OCI-LY3 (cell line): ENCODE data around the gene KRT85.
A peak's percentile ranks its signal among the peaks of the same experiment; 100 is the strongest.

Source experiments
- H2AFZ ChIP-seq: fragments of 200-600, 300-600 bp; shearing (Covaris generic); 2 replicates; pipeline ENCODE4 v1.6.0; 2014; ENCODE audit warnings: antibody characterized with exemption, low read depth, low read length
- H3K27ac ChIP-seq: fragments of 200-600, 300-600 bp; sonication (generic); 2 replicates; pipeline ENCODE4 v1.5.1; 2014; ENCODE audit warnings: mild to moderate bottlenecking, low read length, moderate library complexity, mixed read lengths
- H3K27me3 ChIP-seq: fragments of 200-600, 300-600 bp; sonication (generic); 2 replicates; pipeline ENCODE4 v1.6.1; 2014; ENCODE audit warnings: low read depth, low read length, mixed read lengths
- H3K36me3 ChIP-seq: fragments of 200-600, 300-600 bp; sonication (generic); replicated peaks from 2 replicates; pipeline ENCODE3; 2014; ENCODE audit warnings: low read depth, low read length, mixed read lengths
- H3K4me1 ChIP-seq: fragments of 300-600, 200-600 bp; sonication (generic); 2 replicates; pipeline ENCODE4 v1.6.1; 2014; ENCODE audit warnings: low read length, mixed read lengths
- H3K4me2 ChIP-seq: fragments of 200-600, 300-600 bp; sonication (generic); 2 replicates; pipeline ENCODE4 v1.6.1; 2014; ENCODE audit warnings: low read length, mixed read lengths
- H3K4me3 ChIP-seq: fragments of 300-600, 200-600 bp; sonication (generic); 2 replicates; pipeline ENCODE4 v1.5.1; 2014; ENCODE audit warnings: antibody characterized with exemption, mild to moderate bottlenecking, low read length, moderate library complexity
- H3K79me2 ChIP-seq: fragments of 300-600, 200-600 bp; shearing (Covaris generic); 2 replicates; pipeline ENCODE4 v1.6.1; 2014; ENCODE audit warnings: mild to moderate bottlenecking, low read length, mixed read lengths
- H3K9ac ChIP-seq: fragments of 300-600, 200-600 bp; shearing (Covaris generic); 2 replicates; pipeline ENCODE4 v1.6.0; 2014; ENCODE audit warnings: mild to moderate bottlenecking, low read length, moderate library complexity
- H3K9me3 ChIP-seq: fragments of 200-600, 300-600 bp; shearing (Covaris generic); 2 replicates; pipeline ENCODE4 v1.6.1; 2014; ENCODE audit warnings: low read length, mixed read lengths; ENCODE audit not compliant: insufficient read depth
- H4K20me1 ChIP-seq: fragments of 200-600, 300-600 bp; sonication (generic); 2 replicates; pipeline ENCODE4 v1.6.1; 2016; ENCODE audit warnings: low read length, mixed read lengths; ENCODE audit not compliant: insufficient read depth
- EZH2phosphoT487 ChIP-seq: fragments of 200-600 bp; shearing (Covaris generic); IDR thresholded peaks from 2 replicates; pipeline ENCODE4 v1.6.1; 2018; ENCODE audit warnings: antibody characterized with exemption, mixed run types, low read depth
- TF ChIP-seq, protein P1 (sequence below): fragments of 200-600, 300-600 bp; sonication (generic); IDR thresholded peaks from 2 replicates; pipeline ENCODE4 v1.5.1; 2014; ENCODE audit warnings: antibody characterized with exemption, low read length, low read depth

Gene KRT85

DNA sequence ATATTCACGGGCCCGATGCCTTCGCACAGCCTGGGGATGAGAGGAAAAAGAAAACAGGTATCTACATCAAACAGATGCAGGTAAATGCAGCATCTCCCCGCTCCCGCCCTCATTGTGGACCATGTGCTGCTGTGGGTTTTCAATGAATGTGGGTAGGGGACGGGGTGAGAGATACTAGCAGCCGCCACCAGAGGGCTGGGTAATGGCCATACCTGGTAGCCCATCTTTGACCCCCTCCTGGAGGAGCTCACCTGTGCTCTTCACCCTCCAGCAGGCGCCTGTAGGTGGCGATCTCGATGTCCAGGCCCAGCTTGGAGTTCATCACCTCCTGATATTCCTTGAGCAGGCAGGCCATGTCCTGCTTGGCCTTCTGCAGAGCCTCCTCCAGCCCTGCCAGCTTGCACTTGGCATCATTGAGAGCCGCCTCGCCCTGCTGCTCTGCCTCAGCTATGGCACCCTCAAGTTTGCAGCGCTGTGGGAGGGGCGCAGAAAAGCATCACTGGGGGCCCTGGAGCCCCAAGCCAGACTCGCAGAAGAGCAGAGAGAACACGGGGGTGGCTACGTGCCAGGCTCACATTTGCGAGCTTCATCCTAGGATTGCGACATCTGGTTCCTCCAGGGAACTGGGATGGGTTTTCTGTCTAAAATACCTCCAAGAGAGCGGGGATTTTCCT, 28.6 kb upstream of the KRT85 start:
- Histone ChIP-seq H3K79me2 (no peaks in the 10 kb centered on the region), H3K9me3 (no peaks in the 10 kb centered on the region), H4K20me1 (no peaks in the 10 kb centered on the region), H3K27me3 (peaks cover 9% of the 10 kb centered on the region), H3K4me2 (no peak overlapping the region), H3K9ac (no peak overlapping the region), H3K4me1 (peaks cover 7% of the 10 kb centered on the region), H3K27ac (no peak overlapping the region), H2AFZ (no peak overlapping the region), H3K36me3 (no peaks in the 10 kb centered on the region), H3K4me3 (no peak overlapping the region)
- TF ChIP-seq, protein P1, sequence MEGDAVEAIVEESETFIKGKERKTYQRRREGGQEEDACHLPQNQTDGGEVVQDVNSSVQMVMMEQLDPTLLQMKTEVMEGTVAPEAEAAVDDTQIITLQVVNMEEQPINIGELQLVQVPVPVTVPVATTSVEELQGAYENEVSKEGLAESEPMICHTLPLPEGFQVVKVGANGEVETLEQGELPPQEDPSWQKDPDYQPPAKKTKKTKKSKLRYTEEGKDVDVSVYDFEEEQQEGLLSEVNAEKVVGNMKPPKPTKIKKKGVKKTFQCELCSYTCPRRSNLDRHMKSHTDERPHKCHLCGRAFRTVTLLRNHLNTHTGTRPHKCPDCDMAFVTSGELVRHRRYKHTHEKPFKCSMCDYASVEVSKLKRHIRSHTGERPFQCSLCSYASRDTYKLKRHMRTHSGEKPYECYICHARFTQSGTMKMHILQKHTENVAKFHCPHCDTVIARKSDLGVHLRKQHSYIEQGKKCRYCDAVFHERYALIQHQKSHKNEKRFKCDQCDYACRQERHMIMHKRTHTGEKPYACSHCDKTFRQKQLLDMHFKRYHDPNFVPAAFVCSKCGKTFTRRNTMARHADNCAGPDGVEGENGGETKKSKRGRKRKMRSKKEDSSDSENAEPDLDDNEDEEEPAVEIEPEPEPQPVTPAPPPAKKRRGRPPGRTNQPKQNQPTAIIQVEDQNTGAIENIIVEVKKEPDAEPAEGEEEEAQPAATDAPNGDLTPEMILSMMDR: peak; percentile 48
- no peak for TF ChIP-seq EZH2phosphoT487

- Histone ChIP-seq H3K27ac (no peak overlapping the region), H3K4me2 (no peak overlapping the region), H3K9me3 (no peaks in the 10 kb centered on the region), H3K27me3 (peaks cover 9% of the 10 kb centered on the region), H3K9ac (no peak overlapping the region), H3K36me3 (no peaks in the 10 kb centered on the region), H3K4me1 (peaks cover 7% of the 10 kb centered on the region), H3K79me2 (no peaks in the 10 kb centered on the region), H4K20me1 (no peaks in the 10 kb centered on the region), H2AFZ (no peak overlapping the region), H3K4me3 (no peak overlapping the region)
- TF ChIP-seq, protein P1: no peak
- no peak for TF ChIP-seq EZH2phosphoT487
Observed at GRCh38 chr12:52394836-52395405, 27.6 kb upstream of the KRT85 start.

GRCh38 chr12:52392465-52393007, 25.3 kb upstream of the KRT85 start:
- TF ChIP-seq EZH2phosphoT487: no peak
- TF ChIP-seq, protein P1: no peak
- H3K9ac ChIP-seq: no peak overlapping the region
- no peaks in the 10 kb centered on the region for H3K36me3 ChIP-seq
- H3K4me3 ChIP-seq: no peak overlapping the region
- no peak overlapping the region for H2AFZ ChIP-seq
- no peak overlapping the region for H3K27ac ChIP-seq
- no peaks in the 10 kb centered on the region for H3K9me3 ChIP-seq
- H4K20me1 ChIP-seq: no peaks in the 10 kb centered on the region
- H3K4me1 ChIP-seq: peaks cover 7% of the 10 kb centered on the region
- H3K79me2 ChIP-seq: no peaks in the 10 kb centered on the region
- no peak overlapping the region for H3K4me2 ChIP-seq
- peaks cover 28% of the 10 kb centered on the region for H3K27me3 ChIP-seq

GRCh38 chr12:52391618-52392002, 24.3 kb upstream of the KRT85 start:
- no peaks in the 10 kb centered on the region for H3K79me2 ChIP-seq
- TF ChIP-seq EZH2phosphoT487: no peak
- TF ChIP-seq, protein P1: no peak
- no peaks in the 10 kb centered on the region for H4K20me1 ChIP-seq
- H3K27me3 ChIP-seq: peaks cover 22% of the 10 kb centered on the region
- no peak overlapping the region for H3K4me2 ChIP-seq
- H3K9me3 ChIP-seq: no peaks in the 10 kb centered on the region
- H3K27ac ChIP-seq: no peak overlapping the region
- no peaks in the 10 kb centered on the region for H3K36me3 ChIP-seq
- H3K4me3 ChIP-seq: no peak overlapping the region
- H2AFZ ChIP-seq: no peak overlapping the region
- peaks cover 7% of the 10 kb centered on the region for H3K4me1 ChIP-seq
- no peak overlapping the region for H3K9ac ChIP-seq
